ENCODE data around the gene RNF144B. TPM values are rescaled to one million over a fixed set of nuclear protein-coding genes. Genes with fewer than 3 reads are reported as not detected.

Gene RNF144B
- total and polyA plus RNA-seq, 2 of the 13 experiments (the other 11 are each of a cell fraction or from before 2014, with no cell fraction given), result 1.8 to 4.3 TPM

DNA sequence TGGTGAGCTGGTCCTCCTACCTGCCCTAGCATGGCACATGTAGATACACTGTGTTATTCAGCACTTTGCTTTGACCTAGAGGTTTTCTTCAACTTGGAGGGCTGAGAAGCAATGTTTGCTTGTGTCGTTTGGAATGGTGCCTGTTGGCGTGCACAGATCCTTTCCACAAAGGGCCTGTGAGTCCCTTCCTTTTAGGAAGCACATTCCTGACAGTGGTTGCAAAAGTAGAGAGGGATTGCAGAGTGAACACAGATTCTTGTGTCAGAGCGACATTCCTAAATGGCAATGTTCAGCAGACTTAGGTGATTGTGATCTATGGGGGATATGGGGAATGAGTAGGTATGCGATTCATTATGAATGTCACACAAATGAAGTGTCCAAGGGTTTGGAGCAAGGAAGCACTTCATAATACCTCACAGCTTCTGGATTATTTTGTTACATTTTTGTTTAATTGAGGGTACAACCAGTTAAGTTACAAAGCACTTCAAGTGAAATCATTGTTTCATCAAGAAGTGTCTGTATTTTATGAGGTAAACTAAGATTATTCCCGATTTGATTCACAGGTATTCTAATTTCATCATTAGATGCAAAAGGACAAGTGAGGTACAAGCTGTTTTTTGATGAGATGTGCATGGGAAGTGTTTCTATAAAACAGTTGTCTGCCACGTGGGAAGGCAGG, 713 bp upstream of the RNF144B start (continued):
- TF ChIP-seq SKIL (CRISPR knock-in tag; IDR thresholded peaks at IDR 0.05; ENCODE audit: borderline replicate concordance), result no peak
- TF ChIP-seq TEAD3 (CRISPR knock-in tag; optimal IDR thresholded peaks at IDR 0.05; ENCODE audit: borderline replicate concordance), result peak; percentile 83
- TF ChIP-seq POLR2A (IDR thresholded peaks at IDR 0.05; ENCODE audit: insufficient read depth in 1 of 2, low read depth in 2 of 2, low read length in 2 of 2), result peak in 1 of 2 experiments; percentile 28; a peak in 1 of 4 replicates
- TF ChIP-seq THAP11 (CRISPR knock-in tag; IDR thresholded peaks at IDR 0.05), result no peak
- no peak for TF ChIP-seq ZNF614 (CRISPR knock-in tag; IDR thresholded peaks at IDR 0.05; ENCODE audit: borderline replicate concordance)
- TF ChIP-seq KAT2B (IDR thresholded peaks at IDR 0.05; ENCODE audit: borderline replicate concordance, low read depth, low read length), result no peak
- TF ChIP-seq KDM1A (CRISPR knock-in tag; IDR thresholded peaks at IDR 0.05), result 0 out of 2 replicates have a peak, but pooled peaks have one; percentile 26
- TF ChIP-seq TAF15 (IDR thresholded peaks at IDR 0.05; ENCODE audit: low read depth, low read length, poor library complexity, severe bottlenecking), result no peak
- TF ChIP-seq MBNL3 (CRISPR knock-in tag; conservative IDR thresholded peaks at IDR 0.05), result no peak
- no peak for TF ChIP-seq SNRNP70 (IDR thresholded peaks at IDR 0.05; ENCODE audit: low read depth, low read length)
- no peak for TF ChIP-seq LCORL (IDR thresholded peaks at IDR 0.05)
- peak; percentile 36; the same call in 1 of the 2 replicates for TF ChIP-seq LCORL (CRISPR knock-in tag; IDR thresholded peaks at IDR 0.05)
- TF ChIP-seq, protein P1, sequence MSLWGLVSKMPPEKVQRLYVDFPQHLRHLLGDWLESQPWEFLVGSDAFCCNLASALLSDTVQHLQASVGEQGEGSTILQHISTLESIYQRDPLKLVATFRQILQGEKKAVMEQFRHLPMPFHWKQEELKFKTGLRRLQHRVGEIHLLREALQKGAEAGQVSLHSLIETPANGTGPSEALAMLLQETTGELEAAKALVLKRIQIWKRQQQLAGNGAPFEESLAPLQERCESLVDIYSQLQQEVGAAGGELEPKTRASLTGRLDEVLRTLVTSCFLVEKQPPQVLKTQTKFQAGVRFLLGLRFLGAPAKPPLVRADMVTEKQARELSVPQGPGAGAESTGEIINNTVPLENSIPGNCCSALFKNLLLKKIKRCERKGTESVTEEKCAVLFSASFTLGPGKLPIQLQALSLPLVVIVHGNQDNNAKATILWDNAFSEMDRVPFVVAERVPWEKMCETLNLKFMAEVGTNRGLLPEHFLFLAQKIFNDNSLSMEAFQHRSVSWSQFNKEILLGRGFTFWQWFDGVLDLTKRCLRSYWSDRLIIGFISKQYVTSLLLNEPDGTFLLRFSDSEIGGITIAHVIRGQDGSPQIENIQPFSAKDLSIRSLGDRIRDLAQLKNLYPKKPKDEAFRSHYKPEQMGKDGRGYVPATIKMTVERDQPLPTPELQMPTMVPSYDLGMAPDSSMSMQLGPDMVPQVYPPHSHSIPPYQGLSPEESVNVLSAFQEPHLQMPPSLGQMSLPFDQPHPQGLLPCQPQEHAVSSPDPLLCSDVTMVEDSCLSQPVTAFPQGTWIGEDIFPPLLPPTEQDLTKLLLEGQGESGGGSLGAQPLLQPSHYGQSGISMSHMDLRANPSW (CRISPR knock-in tag; IDR thresholded peaks at IDR 0.05; ENCODE audit: borderline replicate concordance), result no peak
- TF ChIP-seq IKZF5 (CRISPR knock-in tag; IDR thresholded peaks at IDR 0.05), result 0 out of 2 replicates have a peak, but pooled peaks have one; percentile 15
- TF ChIP-seq FOXP1 (IDR thresholded peaks at IDR 0.05), result no peak
- 0 out of 2 replicates have a peak, but pooled peaks have one; percentile 27 for TF ChIP-seq FOXP1 (CRISPR knock-in tag; IDR thresholded peaks at IDR 0.05)
- TF ChIP-seq, protein P2, sequence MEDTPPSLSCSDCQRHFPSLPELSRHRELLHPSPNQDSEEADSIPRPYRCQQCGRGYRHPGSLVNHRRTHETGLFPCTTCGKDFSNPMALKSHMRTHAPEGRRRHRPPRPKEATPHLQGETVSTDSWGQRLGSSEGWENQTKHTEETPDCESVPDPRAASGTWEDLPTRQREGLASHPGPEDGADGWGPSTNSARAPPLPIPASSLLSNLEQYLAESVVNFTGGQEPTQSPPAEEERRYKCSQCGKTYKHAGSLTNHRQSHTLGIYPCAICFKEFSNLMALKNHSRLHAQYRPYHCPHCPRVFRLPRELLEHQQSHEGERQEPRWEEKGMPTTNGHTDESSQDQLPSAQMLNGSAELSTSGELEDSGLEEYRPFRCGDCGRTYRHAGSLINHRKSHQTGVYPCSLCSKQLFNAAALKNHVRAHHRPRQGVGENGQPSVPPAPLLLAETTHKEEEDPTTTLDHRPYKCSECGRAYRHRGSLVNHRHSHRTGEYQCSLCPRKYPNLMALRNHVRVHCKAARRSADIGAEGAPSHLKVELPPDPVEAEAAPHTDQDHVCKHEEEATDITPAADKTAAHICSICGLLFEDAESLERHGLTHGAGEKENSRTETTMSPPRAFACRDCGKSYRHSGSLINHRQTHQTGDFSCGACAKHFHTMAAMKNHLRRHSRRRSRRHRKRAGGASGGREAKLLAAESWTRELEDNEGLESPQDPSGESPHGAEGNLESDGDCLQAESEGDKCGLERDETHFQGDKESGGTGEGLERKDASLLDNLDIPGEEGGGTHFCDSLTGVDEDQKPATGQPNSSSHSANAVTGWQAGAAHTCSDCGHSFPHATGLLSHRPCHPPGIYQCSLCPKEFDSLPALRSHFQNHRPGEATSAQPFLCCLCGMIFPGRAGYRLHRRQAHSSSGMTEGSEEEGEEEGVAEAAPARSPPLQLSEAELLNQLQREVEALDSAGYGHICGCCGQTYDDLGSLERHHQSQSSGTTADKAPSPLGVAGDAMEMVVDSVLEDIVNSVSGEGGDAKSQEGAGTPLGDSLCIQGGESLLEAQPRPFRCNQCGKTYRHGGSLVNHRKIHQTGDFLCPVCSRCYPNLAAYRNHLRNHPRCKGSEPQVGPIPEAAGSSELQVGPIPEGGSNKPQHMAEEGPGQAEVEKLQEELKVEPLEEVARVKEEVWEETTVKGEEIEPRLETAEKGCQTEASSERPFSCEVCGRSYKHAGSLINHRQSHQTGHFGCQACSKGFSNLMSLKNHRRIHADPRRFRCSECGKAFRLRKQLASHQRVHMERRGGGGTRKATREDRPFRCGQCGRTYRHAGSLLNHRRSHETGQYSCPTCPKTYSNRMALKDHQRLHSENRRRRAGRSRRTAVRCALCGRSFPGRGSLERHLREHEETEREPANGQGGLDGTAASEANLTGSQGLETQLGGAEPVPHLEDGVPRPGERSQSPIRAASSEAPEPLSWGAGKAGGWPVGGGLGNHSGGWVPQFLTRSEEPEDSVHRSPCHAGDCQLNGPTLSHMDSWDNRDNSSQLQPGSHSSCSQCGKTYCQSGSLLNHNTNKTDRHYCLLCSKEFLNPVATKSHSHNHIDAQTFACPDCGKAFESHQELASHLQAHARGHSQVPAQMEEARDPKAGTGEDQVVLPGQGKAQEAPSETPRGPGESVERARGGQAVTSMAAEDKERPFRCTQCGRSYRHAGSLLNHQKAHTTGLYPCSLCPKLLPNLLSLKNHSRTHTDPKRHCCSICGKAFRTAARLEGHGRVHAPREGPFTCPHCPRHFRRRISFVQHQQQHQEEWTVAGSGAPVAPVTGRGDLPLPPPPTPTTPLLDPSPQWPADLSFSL (CRISPR knock-in tag; IDR thresholded peaks at IDR 0.05), result peak; percentile 60
- TF ChIP-seq SAP130 (CRISPR knock-in tag; IDR thresholded peaks at IDR 0.05; ENCODE audit: low read depth), result peak; percentile 53
